Measurements from ENCODE around the gene MSL2.

DNA sequence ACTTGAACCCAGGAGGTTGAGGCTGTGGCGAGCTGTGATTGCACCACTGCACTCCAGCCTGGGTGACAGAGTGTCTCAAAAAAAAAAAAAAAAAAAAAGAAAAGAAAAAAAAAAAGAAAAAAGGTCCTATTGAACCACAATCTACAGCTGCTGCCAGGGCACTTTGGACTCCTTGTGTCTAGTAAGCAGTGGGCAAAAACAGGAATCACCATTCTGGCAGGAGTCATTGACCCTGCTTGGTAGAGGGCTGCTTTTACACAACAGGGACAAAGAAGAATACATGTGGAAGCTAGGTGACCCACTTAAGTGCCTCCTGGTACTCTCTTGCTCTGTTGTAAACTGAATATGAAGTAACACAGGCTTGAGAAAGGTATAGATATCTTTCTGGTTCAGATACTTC, 39.4 kb upstream of the MSL2 start:
- TF ChIP-seq, protein P1, sequence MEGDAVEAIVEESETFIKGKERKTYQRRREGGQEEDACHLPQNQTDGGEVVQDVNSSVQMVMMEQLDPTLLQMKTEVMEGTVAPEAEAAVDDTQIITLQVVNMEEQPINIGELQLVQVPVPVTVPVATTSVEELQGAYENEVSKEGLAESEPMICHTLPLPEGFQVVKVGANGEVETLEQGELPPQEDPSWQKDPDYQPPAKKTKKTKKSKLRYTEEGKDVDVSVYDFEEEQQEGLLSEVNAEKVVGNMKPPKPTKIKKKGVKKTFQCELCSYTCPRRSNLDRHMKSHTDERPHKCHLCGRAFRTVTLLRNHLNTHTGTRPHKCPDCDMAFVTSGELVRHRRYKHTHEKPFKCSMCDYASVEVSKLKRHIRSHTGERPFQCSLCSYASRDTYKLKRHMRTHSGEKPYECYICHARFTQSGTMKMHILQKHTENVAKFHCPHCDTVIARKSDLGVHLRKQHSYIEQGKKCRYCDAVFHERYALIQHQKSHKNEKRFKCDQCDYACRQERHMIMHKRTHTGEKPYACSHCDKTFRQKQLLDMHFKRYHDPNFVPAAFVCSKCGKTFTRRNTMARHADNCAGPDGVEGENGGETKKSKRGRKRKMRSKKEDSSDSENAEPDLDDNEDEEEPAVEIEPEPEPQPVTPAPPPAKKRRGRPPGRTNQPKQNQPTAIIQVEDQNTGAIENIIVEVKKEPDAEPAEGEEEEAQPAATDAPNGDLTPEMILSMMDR (IDR thresholded peaks at IDR 0.05), result no peak
- no peak for TF ChIP-seq POLR2A (IDR thresholded peaks at IDR 0.05)

All from prostate gland (tissue), 2 donors.